Measurements from ENCODE around the gene GFM2. TPM values are rescaled to one million over a fixed set of nuclear protein-coding genes. Genes with fewer than 3 reads are reported as not detected.

The GFM2 gene
- polyA plus RNA-seq, 1 experiment = 19.3 TPM

DNA sequence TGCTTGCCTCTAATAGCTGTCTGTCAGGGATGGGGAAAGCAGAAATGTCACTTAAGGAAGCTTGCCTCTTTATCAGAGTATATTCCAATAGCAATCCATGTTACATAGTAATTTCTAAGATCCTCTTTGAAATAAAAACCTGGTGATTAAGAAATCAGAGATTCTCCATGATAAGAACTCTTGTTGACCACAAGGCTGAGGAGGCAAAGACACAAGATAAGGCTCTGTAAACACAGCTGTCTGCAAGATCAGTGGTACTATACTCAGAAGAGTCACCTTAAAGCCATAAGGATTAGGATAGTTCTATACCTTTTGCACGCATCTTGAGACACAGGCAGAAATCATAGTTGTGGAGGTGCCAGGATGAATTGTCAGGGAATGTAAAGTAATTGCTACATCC is 41.6 kb downstream of the GFM2 start:
- no peak for TF ChIP-seq CTCF (IDR thresholded peaks at IDR 0.05; ENCODE audit: insufficient read depth, low read depth, low read length)
- no peak for DNase-seq (ENCODE audit: low read depth)
- CTCF ChIA-PET = interaction anchor here (0.7 to 1.1 kb wide), 2 partner anchors 11 to 99 kb away, joined by 3 read pairs; no protein-coding TSS in a partner anchor

DNA sequence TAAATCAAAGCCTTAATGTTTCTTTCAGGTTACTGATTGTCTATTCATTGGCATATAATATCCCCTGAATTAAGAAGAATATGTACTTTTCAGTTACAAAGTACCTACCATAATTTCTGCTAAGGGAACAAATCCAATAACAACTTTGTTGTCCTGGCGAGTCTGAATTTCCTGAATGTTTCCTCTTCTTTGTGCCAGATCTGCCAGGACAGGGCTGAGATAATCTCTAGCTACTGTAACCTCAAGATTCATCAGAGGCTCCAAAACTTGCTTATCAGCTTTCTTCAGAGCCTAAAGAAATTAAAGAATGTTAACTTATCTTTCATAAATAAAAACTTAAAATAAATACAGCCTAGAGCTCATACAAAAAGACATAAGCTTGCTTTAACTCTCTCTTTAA is 44.6 kb downstream of the GFM2 start:
- DNase-seq (ENCODE audit: low read depth) = no peak
- POLR2A ChIA-PET = no interaction called here
- Histone ChIP-seq H3K4me3 (ENCODE audit: low read depth, low read length) (no peak overlapping the region), H3K36me3 (ENCODE audit: control insufficient read depth, insufficient read depth, low read length) (peaks cover 3% of the 10 kb centered on the region; the same call in 1 of the 2 replicates), H3K27me3 (ENCODE audit: control insufficient read depth, insufficient read depth, low read length) (no peaks in the 10 kb centered on the region)
- no peak for TF ChIP-seq CTCF (IDR thresholded peaks at IDR 0.05; ENCODE audit: insufficient read depth, low read depth, low read length)
- CTCF ChIA-PET = interaction anchor here (1.1 kb wide), 1 partner anchor 38 kb away, joined by 3 read pairs; no protein-coding TSS in a partner anchor

More for the DNA sequence above, 41.6 kb downstream of the GFM2 start:
- Histone ChIP-seq H3K4me3 (ENCODE audit: low read depth, low read length) (no peak overlapping the region), H3K27me3 (ENCODE audit: control insufficient read depth, insufficient read depth, low read length) (no peaks in the 10 kb centered on the region), H3K36me3 (ENCODE audit: control insufficient read depth, insufficient read depth, low read length) (peaks cover 6% of the 10 kb centered on the region; the same call in 1 of the 2 replicates)
- POLR2A ChIA-PET = no interaction called here

- POLR2A ChIA-PET = no interaction called here
Observed at GRCh38 chr5:74717596-74717995, 49.3 kb downstream of the GFM2 start.

DNA sequence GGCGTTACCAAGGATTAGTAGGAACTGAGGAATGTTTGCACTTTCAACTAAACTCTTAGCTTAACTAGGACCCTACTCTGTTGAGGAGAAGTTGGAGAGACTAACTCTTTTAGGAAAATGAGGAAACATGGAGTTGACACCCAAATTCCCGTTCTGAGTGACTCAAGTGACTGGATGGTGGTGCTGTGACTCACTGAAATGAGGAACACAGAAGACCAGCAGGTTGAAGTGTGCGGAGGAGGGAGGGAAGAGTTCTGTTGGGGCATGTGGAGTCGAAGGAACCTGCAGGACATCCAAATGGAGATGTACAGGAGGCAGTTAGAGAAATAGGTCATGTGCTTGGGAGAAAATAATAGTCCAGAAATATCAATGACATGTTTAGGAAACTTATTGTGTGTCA is 73.7 kb downstream of the GFM2 start:
- POLR2A ChIA-PET = no interaction called here
- no peak for TF ChIP-seq CTCF (IDR thresholded peaks at IDR 0.05; ENCODE audit: insufficient read depth, low read depth, low read length)
- Histone ChIP-seq H3K4me3 (ENCODE audit: low read depth, low read length) (no peak overlapping the region), H3K36me3 (ENCODE audit: control insufficient read depth, insufficient read depth, low read length) (peaks cover 4% of the 10 kb centered on the region), H3K27me3 (ENCODE audit: control insufficient read depth, insufficient read depth, low read length) (no peaks in the 10 kb centered on the region)
- DNase-seq (ENCODE audit: low read depth) = no peak
- CTCF ChIA-PET = no interaction called here

More at GRCh38 chr5:74717596-74717995, 49.3 kb downstream of the GFM2 start:
- no peak for DNase-seq (ENCODE audit: low read depth)
- no peak overlapping the region for H3K4me3 ChIP-seq (ENCODE audit: low read depth, low read length)
- H3K36me3 ChIP-seq (ENCODE audit: control insufficient read depth, insufficient read depth, low read length) = no peaks in the 10 kb centered on the region
- CTCF ChIA-PET = no interaction called here
- no peaks in the 10 kb centered on the region for H3K27me3 ChIP-seq (ENCODE audit: control insufficient read depth, insufficient read depth, low read length)
- no peak for TF ChIP-seq CTCF (IDR thresholded peaks at IDR 0.05; ENCODE audit: insufficient read depth, low read depth, low read length)

GRCh38 chr5:74686962-74687751 is 79.8 kb downstream of the GFM2 start:
- DNase-seq (ENCODE audit: low read depth) = no peak
- H3K36me3 ChIP-seq (ENCODE audit: control insufficient read depth, insufficient read depth, low read length) = no peaks in the 10 kb centered on the region; the same call in none of the 2 replicates
- CTCF ChIA-PET = interaction anchor here (0.9 to 1.9 kb wide), 2 partner anchors 9 to 14 kb away, joined by 3 to 4 read pairs; no protein-coding TSS in a partner anchor
- POLR2A ChIA-PET = no interaction called here
- no peak overlapping the region for H3K4me3 ChIP-seq (ENCODE audit: low read depth, low read length)
- H3K27me3 ChIP-seq (ENCODE audit: control insufficient read depth, insufficient read depth, low read length) = no peaks in the 10 kb centered on the region
- no peak for TF ChIP-seq CTCF (IDR thresholded peaks at IDR 0.05; ENCODE audit: insufficient read depth, low read depth, low read length)
